Activated T-cell treated with anti-CD3 and anti-CD28 coated beads for 1 hour (primary cell): Measurements from ENCODE around the gene PSMA4.
A peak's percentile ranks its signal among the peaks of the same experiment; 100 is the strongest.
"Not testable (repeated sequence)": the region's sequence is repeated elsewhere in the genome, so short reads cannot be mapped to it uniquely, and the experiment has no call there.

Experiments
- DNase-seq: peaks from one replicate; pipeline ENCODE4 v3.0.0-alpha.2; 2020; ENCODE audit warnings: low read depth

Gene PSMA4

DNA sequence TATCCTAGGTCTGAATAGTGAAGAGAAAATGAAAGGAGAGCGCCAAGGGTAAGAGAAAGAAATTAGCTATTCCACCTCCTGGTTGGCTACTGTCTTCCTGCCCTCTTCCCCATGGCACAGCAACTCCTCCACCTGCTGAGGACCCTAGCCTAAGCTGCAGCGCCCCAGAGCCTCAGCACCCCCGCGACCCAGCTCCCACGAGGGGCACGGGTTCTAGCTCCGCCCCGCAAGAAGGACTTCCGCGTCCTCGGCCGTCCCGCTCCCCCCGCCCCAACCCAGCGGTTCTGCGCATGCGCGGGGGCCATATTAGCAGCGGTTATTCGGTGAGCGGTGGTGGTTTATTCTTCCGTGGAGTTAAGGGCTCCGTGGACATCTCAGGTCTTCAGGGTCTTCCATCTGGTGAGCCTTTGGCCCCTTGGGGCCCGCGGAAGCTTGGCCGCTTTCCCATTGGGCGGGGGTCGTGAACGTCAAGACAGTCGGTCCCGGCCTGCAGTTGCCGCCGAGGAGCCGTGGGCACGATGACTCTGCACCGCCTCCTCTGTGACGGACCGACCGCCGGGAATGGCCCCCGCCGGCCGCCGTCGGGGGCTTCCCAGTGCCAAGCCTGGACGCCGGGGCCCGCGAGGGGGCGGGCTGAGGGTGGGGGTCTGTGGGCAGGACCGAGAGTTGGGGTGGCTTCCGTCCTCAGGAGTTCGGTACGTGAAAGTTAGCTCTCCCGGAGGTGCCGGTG lies at the start of gene PSMA4:
Gene PSMA4, plus strand, starts transcription at position 304 of the 730 bp plus-strand sequence. CDS start 1,484 bp downstream, outside the sequence.
- peak; percentile 97 for DNase-seq

DNA sequence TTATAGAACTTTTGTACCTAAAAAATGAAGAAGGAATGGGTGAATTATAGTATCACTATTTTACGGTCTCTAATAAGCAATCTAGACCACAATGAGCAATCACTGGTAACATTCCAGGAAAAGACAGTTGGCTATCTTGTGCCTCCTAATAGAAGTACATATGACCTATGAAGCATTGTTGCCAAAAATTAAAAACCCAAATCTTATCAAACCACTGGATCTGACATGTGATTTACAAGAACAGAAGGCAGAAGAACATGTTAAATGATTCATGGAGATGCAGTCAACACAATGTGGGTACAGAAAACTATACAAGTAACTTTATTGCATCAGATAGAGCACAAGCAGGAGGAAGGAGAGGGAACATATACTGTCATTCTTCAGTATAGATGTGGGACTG lies 47.4 kb upstream of the PSMA4 start:
- no peak for DNase-seq

DNA sequence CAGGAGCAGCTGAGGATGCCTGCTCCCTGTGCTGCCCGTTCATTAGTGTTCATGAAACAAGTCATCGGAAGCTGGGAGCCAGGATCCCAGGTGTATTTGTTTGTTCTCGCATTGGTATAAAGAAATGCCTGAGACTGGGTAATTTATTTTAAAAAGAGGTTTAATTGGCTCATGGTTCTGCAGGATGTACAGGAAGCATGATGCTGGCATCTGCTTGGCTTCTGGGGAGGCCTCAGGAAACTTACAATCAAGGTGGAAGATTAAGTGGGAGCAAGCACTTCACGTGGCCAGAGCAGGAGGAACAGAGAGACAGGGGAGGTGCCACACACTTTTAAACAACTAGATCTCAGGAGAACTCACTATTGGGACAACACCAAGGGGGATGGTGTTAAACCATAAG lies 38.4 kb upstream of the PSMA4 start:
- DNase-seq: no peak

DNA sequence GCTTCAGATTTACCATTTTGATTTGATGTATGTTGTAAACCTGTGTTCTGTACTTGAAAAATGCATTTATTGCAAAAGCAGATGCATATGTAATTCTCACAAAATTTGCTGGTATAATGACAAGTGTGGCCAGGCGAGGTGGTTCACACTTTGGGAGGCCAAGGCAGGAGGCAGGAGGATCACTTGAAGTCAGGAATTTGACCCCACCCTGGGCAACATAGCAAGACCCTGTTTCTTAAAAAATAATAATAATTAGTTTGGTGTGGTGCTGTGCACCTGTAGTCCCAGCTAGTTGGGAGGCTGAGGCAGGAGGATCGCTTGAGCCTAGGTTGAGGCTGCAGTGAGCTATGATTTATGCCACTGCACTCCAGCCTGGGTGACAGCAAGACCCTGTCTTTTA lies 37.6 kb upstream of the PSMA4 start:
- DNase-seq: no peak

DNA sequence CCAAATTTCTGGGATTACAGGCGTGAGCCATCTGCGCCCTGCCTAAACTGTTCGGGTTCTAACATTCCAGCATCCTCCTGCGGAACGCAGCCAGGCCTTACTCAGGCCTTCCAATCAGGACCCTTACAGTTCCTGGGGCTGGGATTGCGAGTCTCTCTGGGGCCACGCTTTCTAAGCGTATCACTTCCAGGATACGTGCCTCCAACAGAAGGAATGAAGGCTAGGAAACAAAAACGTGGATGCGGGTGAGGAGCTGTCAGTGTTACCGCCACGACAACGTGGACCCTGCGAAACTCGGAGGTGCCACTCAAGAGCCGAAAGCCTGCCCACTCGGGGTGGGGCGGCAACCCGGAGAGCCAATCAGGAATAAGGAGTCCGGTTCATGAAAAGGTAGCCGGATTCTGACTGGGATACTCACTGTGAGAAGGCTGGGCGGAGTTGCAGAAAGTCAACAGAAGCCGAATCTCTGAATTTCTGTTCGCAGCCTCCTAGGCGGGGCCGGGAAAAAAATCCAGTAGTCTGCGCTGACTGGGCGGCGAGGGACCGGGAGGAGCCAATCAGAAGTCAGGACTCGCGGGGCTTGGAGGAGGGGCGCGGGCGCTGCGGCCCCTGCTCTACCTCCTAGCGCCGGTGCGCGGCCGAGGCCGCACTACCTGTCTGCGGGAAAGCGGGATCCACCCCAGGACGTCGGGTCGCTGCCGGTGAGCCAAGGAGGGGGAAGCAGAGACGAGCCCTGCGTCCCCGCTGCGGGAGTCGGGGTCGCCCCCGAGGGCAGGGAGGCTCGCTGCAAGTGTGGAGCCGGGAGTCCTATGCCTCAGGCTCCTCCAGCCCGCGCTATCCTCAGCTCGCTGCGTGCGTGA lies 33.0 kb upstream of the PSMA4 start, which contains the start of gene HYKK:
Gene HYKK, plus strand, starts transcription at position 607 of the 860 bp plus-strand sequence. CDS start 5,512 bp downstream, outside the sequence.
- DNase-seq: peak; percentile 51

DNA sequence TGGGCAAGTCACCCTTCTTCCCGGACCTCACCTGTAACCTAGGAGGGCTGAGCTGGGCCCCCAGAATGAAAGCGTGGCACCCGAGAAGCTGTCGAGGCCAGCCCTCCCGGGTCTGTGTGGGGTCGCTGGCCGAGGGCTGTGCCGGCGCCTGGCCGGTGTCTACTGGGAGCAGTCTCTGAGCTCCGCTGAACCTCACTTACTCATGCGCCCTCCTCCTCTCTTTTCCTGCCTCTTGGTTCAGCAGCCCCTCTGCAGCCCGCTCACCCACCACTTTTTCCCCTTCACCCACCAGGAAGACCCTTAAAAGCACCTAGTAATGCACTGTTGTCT lies 32.4 kb upstream of the PSMA4 start:
- no peak for DNase-seq

DNA sequence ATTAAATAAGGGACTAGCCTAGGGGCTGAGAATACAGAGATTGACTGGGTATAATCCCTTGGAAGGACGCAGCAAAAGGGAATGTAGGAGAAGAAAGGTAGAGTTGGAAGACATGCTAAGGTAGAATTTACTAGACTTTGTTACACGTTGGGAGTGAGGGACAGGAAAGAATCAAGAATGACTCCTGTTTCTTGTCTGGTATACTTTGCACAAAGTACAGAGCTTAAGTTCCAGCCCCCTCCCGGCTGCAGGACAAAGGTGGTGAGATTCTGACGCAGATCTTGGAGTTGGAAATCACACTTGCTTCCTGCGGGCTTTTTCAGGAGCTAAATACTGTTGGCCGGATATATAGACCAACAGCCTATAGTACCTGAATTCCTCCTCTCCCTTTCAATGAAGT lies 32.0 kb upstream of the PSMA4 start:
- DNase-seq: no peak

DNA sequence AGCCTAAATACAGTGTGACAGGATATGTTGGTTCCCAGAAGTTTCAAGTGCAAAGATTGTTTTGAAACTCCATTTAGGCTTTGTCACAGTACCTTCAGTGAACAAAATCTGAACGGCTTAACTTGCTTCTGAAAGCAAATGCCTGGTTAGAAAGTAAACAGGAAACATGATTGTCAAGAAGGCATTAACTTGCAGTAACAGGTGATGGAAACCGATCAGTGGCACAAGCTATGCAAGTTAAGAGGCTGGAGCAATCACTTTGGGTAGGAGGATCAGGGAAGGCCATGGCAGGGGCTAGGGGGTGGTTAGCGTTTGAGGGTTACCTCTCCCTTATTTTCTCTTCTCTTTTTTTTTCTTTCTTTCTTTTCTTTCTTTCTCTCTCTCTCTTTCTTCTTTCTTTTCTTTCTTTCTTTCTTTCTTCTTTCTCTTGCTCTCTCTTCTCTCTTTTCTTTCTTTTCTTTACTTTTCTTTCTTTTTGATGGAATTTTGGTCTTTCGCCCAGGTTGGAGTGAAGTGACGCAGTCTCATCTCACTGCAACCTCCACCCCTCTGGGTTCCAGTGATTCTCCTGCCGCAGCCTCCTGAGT lies 30.4 kb upstream of the PSMA4 start:
- DNase-seq: no peak

DNA sequence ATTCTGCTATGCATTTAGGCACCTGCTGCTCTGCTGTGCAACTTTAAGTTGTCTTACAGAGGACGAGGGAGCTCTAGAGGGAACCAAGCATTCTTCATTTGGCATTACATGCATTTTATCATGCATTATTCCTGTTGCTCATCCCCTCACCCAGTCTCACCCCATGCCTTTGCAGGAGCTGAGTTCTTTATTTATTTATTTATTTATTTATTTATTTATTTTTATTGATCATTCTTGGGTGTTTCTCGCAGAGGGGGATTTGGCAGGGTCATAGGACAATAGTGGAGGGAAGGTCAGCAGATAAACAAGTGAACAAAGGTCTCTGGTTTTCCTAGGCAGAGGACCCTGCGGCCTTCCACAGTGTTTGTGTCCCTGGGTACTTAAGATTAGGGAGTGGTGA lies 20.2 kb upstream of the PSMA4 start:
- not testable (repeated sequence) for DNase-seq

DNA sequence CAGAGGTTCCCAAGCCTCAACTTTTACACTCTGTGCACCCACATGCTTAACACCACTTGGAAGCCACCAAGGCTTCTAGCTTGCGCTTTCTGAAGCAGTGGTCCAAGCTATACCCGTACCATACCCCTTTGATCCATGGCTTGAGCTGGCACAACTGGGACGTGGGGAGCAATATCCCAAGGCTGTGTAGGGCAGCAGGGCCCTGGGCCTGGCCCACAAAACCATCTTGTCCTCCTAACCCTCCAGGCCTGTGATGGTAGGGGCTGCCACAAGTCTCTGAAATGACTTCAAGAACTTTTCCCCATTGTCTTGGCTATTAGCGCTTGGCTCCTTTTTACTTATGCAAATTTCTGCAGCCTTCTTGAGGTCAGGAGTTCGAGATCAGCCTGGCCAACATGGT lies 16.0 kb upstream of the PSMA4 start:
- DNase-seq: no peak

DNA sequence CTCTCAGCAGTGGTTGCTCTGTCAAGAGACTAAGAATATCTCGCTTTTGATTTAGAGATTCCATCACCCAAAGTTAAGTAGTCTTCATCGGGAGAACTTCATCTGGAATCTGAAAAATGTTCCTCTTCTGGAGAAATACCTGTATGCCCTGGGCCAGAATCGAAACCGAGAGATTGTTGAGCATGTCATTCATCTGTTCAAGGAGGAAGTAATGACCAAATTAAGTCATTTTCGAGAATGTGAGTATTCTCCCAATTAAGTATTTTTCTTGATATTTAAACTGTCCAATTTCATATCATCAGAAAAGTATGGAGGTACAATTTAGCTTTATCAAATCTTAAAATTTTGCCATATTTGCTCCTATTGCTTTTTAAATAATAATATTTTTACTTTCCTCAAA lies 12.9 kb upstream of the PSMA4 start:
- DNase-seq: no peak

DNA sequence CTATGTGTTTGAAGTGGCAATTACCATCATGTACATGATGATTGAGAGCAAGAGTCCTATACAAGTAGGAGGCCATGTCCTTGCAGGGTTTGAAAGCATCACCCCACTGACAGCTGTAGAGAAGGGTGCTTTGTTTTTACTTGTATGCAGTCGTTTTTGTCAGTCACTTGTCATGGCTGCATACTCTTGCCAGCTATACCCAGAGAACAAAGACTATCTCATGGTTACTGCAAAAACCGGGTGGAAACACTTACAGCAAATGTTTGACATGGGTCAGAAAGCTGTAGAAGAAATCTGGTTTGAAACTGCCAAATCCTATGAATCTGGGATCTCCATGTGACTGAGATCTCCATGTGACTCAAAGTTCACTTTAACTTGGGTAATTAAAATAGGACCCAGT lies 6.9 kb upstream of the PSMA4 start:
- no peak for DNase-seq

DNA sequence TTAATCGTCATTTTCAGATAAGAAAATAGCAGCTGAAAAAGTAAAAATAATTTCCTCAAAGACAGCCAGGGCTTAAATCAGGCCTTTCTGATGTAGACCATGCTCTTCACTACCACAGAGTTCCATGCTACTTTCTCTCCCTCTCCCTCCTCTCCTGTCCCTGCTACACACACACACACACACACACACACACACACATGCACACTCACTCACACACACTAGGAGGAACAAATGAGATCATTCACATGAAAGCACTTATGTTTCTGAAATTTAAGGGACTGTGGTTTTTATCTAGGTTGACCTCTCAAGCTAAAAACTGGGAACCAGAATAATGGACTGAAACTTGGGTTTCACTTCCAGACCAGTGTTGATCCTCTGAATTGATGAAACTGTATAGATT lies 4.1 kb upstream of the PSMA4 start:
- no peak for DNase-seq

DNA sequence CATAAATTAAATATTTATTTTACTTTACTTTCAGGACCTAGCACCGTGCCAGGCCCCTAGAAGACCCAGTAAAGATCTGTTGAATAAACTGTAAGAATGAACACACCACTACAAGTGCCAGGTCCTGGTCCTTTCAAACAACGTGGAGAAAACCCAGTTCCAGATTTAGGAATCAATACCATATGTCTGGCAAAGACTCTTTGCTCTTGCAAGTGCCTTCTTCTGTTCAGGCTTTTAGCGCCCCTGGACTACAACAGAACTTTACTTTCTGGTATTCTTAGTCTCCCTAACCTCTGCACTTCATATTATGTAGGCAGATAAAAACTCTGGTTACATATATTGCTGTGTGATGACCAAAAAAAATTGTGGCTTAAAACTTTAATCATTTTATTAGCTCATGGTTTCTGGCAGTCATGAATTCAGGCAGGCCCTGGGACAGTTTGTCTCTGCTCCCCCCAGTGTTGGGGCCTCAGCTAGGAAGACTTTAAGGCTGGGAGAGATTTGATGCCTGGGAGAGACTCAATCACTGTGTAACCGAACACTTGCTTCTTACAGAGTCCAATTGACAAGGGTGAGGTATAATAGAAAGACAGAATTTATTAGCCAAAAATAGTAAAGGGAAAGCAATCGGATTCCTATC lies 2.9 kb upstream of the PSMA4 start:
- no peak for DNase-seq

DNA sequence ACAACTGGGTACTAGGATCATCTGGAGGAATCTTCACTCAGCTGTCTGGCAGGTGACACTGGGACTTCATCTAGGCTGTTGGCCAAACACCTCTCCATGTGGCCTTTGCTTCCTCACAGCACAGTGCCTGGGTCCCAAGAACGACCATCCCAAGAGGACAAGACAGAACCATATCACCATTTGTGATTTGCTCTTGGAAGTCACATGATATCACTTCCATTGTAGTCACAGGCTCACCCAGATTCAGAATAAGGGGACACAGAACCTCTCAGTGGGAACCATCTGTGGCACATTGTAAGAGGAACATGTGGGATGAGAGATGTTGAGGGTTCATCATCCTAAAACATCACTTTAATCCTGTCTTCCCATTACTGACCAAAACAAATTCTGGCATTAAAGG lies 1.9 kb upstream of the PSMA4 start:
- no peak for DNase-seq

DNA sequence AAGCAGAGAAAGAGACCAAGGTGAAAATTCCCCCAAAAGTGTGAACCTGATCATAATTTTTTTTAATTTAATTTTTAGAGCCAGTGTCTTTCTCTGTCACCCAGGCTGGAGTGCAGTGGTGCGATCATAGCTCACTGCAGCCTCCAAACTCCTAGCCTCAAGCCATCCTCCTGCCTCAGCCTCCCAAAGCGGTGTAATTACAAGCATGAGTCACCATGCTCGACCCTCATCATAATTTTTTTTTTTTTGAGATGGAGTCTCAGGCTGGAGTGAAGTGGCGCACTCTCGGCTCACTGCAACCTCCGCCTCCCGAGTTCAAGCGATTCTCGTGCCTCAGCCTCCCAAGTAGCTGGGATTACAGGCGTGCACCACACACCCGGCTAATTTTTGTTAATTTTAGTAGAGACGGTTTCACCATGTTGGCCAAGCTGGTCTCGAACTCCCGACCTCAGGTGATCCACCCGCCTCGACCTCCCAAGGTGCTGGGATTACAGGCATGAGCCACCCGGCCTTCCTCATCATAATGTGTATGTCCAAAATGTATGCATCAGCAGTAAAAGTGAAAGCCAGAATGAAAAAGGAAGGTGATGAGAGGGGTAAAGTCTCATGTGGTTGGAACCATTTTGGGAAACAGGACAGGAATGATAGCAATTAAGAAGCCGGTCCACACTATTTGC lies 642 bp upstream of the PSMA4 start:
- not testable (repeated sequence) for DNase-seq

DNA sequence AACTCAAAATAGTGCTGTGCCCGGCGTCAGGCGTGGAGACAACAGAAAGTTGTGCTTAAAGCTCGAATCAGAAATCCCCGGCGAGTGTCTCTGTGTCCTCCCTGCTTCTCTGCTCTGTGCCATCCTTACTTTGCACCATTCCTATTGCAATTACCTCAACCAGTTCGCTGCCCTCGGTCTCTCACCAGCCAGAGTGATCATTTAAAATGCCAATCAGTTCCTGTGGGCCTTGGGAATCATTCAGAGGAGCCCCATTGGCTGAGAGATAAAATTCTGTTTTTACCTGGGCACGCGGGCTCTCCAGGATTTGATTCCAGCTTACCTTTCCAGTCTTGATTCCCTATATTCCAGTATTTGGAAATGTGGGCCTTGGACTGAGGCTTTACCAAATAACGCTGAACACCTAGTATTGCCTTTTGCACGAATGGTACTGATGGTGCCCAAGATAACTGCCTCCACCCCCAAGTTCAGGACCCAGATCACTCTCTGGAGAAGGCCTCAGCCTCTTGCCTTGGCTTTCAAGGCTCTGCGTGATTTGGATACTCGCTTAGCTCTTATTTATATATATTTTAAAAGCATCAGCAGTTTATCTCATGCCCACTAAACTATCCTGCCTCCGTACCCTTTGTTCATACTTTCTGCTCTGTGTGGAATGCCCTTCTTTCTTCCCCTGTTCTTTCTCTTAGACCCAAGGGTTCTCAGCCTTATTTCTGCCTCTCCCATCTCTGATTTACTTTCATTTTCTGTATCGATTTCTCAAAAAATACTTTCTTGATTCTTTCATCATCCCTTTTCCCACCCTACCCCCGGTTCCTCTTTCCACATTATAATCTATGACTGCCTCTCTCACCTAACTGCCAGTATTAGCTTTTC lies 863 bp downstream of the PSMA4 start:
- DNase-seq: no peak

DNA sequence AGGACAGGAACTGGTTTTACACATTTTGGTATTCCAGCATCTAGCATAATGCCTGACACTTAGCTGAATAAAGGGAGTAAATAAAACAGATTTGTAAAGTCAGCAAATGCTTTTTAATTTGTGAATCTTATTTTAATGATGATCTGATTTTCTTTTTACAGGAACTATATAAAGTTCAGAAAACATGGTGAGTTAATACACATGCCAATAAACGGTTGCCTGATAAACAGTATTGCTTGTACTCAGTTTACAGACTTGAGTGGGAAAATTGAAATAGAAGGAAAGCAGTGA lies 1.4 kb downstream of the PSMA4 start:
- DNase-seq: no peak

DNA sequence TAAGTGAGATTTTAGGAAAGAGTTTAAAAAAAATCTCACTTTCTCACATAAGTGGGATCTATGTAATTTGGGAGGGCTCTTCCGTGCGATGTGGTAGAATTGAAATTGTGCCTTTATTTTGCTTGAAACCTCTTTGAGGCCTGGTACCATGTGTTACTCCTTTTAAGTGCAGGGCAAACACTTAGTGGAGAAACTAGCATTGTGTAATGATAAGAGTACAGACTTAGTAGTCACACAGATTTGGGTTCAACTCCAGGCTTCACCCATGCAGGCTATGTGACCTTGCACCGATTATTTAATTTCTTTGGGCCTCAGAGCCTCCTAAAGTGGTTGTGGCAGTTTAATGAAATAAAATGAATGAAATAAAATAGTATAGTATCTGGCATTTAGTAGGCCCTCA lies 2.4 kb downstream of the PSMA4 start:
- DNase-seq: no peak

DNA sequence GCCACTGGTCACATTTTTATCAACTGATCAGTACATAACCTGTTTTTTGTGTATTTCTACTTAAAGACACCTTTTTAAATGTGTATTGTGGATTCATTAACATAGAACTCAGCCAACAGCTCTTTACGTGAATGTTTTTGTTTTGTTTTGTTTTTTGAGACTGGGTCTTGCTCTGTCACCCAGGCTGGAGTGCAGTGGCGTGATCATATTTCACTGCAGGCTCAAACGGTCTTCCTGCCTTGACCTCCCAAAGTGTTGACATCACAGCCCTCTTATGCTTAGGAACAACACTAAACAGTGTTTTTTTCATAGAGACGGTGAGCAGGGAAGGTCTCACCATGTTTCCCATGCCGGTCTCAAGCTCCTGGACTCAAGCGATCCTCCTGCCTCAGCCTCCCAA lies 9.9 kb downstream of the PSMA4 start:
- no peak for DNase-seq

DNA sequence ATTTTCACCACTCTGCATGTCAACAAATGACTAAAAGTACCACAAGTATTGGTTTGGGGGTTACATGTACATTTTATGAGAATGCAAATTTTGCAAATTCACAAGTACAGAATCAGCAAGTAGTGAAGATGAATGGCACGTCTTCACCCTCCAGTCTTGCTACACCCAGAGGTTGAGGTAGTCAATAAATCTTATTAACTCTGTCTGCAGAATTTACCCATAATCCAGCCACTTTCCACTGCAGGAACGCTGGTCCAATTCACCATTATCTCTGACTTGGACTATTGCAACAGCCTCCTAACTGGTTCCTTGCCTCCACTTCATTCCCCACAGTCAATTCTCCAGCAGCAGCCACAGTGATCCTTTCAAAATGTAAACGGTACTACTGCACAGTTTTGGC lies 10.6 kb downstream of the PSMA4 start:
- no peak for DNase-seq
